Suppressor macrophage treated with lipopolysaccharide for 1 hour (primary cell): Measurements from ENCODE around the gene PRMT7.
A peak's percentile ranks its signal among the peaks of the same experiment; 100 is the strongest.

Source experiments
- DNase-seq, 3 donors: peaks; one replicate each; pipeline ENCODE4 v3.0.0-alpha.2; 2020 to 2022

The PRMT7 gene

DNA sequence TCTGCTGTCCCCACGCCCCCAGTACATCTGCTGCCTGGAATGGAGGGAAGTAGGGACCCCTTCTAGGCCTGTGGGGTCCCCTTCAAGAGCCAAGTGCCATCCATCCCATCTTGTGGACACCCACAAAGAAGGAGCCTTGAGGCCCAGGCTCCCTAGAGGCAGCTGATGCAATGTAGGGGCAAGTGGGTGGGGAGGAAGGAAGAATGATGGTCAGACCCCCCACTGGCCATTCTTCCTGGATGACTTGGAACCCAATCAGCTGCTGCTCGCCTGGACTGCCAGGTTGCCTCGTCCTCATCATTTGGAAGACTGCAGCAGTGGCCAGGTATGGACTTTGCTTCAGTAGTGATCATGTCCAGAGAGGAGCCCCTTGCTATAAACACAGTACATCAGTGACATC lies 88.6 kb downstream of the PRMT7 start:
- no peak for DNase-seq

DNA sequence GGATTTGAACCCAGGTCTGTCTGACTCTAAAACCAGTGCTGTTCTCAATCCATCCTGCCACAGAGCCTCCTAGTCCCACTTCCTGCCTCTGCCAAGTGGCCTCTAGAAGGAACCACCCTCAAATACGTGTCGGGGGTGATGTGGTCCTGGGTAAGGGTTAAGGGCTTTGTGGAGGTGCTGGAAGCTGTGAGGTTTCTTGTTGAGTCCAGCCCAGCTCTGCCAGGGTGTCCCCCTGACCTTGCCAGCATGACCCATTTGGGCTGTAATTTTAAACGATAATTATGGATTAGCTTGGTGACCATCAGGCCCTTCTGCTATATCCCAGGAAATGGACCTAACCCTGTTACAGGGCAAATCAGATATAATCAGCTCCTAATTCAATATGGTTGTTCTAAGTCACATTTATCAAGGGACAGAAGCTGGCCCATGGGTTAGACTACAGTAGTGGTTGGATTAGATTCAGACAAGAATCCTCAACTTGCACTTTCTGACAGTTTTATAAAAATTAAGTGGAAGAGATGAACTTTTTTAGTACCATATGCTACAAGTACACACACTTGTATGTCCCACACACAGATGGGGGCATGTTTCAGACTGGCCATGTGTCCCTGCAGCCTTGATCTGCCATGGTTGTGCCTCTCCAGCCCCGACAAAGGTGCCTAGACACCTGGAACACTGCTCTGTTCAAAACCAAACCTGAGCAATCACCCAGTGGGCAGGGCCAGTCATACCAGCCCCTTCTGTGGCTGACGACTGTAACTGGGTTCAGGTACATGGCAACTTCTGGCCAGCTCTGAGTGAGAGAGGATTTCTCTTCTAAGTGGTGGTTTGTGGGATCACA lies 89.5 kb downstream of the PRMT7 start:
- DNase-seq: no peak

- DNase-seq: no peak
These were observed 90.2 kb downstream of the PRMT7 start for GRCh38 chr16:68400924-68401460.

DNA sequence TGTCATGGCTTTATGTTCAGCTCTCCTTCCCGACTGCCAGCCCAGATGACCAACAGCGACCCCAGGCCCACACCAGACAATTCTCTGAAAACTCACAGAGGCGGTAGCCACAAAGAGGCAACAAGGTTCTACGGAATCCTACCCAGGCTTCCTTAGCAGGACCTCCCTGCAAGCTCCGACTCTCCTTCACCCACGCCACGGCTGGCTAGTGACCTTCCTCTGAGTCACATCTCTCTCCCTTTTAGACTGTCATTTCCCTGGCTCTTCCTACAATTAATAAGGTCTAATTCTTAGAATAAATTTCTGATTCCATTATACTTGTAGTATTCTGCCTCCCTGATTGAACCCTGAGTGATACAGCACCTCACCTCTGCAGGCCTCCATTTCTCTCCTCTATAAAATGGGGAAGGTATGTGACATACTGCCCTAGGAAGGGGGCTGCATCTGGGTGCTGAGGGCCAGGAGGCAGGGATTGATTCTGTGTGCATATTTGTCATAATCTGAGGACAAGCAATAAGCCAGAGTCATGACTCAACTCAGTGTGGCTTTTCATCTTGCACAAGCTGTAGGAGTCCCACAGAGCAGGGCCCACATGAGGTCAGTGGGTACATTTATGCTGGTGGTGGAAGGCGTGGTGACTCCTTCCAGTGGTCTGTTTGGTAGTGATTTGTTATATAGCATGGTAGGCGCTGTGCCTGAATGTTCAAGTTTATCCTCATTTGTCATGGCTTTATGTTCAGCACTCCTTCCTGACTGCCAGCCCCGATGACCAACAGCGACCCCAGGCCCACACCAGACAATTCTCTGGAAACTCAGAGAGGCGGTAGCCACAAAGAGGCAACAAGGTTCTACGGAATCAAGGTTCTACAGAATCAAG lies 91.3 kb downstream of the PRMT7 start:
- DNase-seq: peak; percentile 72 to 74 (median 74)

DNA sequence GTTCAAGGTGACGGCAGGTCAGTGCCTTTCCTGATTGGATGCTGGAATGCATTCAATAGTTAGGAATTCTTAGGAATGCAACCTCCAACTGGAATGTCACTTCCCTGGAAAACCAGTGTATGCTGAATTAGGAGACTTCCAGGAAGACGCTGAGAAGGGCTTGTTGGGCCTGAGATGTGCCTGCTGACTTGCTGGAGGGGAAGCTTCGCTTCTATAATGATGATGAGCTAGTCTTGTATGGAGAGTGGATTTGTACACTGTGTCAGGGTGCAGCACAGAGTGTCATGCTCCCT lies 91.9 kb downstream of the PRMT7 start:
- no peak for DNase-seq

GRCh38 chr16:68403177-68403576 lies 92.4 kb downstream of the PRMT7 start:
- no peak for DNase-seq

DNA sequence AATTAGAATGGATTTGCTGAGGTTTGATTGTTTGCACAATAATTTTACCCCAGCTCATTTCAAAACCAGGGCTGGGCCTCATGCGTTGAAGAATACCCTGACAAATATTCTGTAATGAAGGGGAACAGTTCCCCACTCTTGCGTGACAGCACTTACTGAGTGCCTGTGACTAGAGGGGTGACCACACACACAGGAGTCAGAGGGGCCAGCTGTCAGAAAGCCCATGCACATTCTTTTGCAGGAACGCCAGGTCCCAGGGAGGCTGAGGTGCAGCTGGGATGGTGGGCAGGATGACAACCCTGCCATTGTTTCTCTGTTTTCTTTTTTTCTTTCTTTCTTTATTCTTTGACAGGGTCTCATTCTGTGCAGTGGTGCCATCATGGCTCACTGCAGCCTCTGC lies 92.9 kb downstream of the PRMT7 start:
- DNase-seq: no peak

DNA sequence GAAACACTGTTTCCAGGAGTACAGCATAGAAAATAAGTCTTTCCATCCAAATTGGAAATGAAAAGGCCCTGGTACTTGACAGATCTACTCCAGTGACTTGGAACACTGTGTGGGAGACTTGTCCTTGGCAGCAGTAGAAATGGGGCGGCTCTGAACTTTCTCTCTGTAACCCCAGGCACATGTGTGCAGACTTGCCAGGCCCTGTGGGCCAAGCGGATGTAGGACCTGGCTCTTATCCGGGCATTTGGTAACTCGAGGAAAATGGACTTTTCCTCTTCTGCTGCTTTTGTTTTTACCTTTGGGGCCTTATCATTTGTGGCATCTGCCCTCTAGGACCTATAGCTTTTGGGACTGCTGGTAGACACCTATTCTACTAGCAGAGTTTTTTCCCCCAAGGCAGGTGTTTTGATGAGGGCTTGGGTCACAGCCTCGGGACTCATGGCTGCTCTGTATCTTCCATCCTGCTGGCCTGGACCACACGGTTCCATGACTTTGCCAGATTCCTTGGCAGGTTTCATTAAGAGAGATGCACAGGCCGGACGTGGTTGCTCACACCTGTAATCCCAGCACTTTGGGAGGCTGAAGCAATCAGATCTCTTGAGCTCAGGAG lies 94.0 kb downstream of the PRMT7 start:
- no peak for DNase-seq

GRCh38 chr16:68406458-68407152 lies 95.8 kb downstream of the PRMT7 start:
- no peak for DNase-seq
